Tibial artery (tissue), 4 donors: ENCODE measurements around the gene FHOD3.
"Not testable (repeated sequence)": the region's sequence is repeated elsewhere in the genome, so short reads cannot be mapped to it uniquely, and the experiment has no call there.

Experiments used
- DNase-seq, 2 donors: peaks; one replicate each; pipeline ENCODE4 v3.0.0-alpha.2; 2019
- H3K27ac ChIP-seq, 2 donors: fragments of 200-600 bp; sonication (generic) in 1 of 2; 1 replicate in 1 of 2; 2 replicates in 1 of 2; pipeline ENCODE4 v1.5.1; 2018 to 2019; ENCODE audit warnings: mild to moderate bottlenecking in 1 of 2
- H3K27me3 ChIP-seq, 2 donors: fragments of 200-600 bp; sonication (generic) in 1 of 2; one replicate each; pipeline versions ENCODE4 v1.5.1 to v1.6.0; 2016 to 2019
- H3K36me3 ChIP-seq, 3 donors: fragments of 200-600 bp; sonication (generic) in 2 of 3; one replicate each; pipeline ENCODE4 v1.5.1; 2016 to 2019; ENCODE audit warnings: mild to moderate bottlenecking in 2 of 3
- H3K4me1 ChIP-seq, 4 donors: fragments of 200-600 bp; sonication (generic) in 2 of 4; 1 replicate in 3 of 4; 2 replicates in 1 of 4; pipeline ENCODE4 v1.5.1; 2016 to 2019
- H3K4me3 ChIP-seq, 2 donors: fragments of 200-600 bp; sonication (generic) in 1 of 2; 1 replicate in 1 of 2; 2 replicates in 1 of 2; pipeline ENCODE4 v1.5.1; 2018 to 2019; ENCODE audit warnings: mild to moderate bottlenecking in 2 of 2
- H3K9me3 ChIP-seq, 3 donors: fragments of 200-600 bp; sonication (generic) in 1 of 3; one replicate each; pipeline ENCODE4 v1.5.1; 2016 to 2019
- CTCF ChIP-seq, 2 experiments: fragments of 200-600 bp in 1 of 2; fragments of 450-650 bp in 1 of 2; IDR thresholded peaks; one replicate each; pipeline ENCODE4 v1.5.1; 2017 to 2019; ENCODE audit warnings: antibody characterized with exemption in 2 of 2, mild to moderate bottlenecking in 1 of 2, moderate library complexity in 1 of 2
- intact Hi-C: fragments of 100-400 bp; cut with DNase I; formaldehyde crosslinking; loops from one replicate; pipeline ENCODE4 v1.15.0; 2023; ENCODE audit warnings: low total_unique reads

FHOD3 gene

GRCh38 chr18:36543030-36543429, 245.5 kb downstream of the FHOD3 start:
- DNase-seq, result no peak
- Histone ChIP-seq H3K9me3 (no peaks in the 10 kb centered on the region), H3K27me3 (no peaks in the 10 kb centered on the region), H3K36me3 (no peaks in the 10 kb centered on the region), H3K4me3 (no peak overlapping the region), H3K4me1 (peaks cover 0 to 38% (median 10%) of the 10 kb centered on the region in 4 donors), H3K27ac (peak overlapping the region; percentile 75 to 77)
- intact Hi-C loops, result no loop called here
- TF ChIP-seq CTCF (IDR thresholded peaks at IDR 0.05), result no peak

- Histone ChIP-seq H3K27ac (peak overlapping the region; percentile 75 to 77), H3K4me3 (peak overlapping the region in 1 of 2 donors; percentile 6), H3K4me1 (peaks cover 0 to 38% (median 10%) of the 10 kb centered on the region in 4 donors), H3K9me3 (no peaks in the 10 kb centered on the region), H3K27me3 (no peaks in the 10 kb centered on the region), H3K36me3 (no peaks in the 10 kb centered on the region)
- TF ChIP-seq CTCF (IDR thresholded peaks at IDR 0.05), result no peak
- DNase-seq, result peak; percentile 57 to 92
- intact Hi-C loops, result no loop called here
Measured at GRCh38 chr18:36543991-36544725, 246.6 kb downstream of the FHOD3 start.

GRCh38 chr18:36545821-36546427, 248.4 kb downstream of the FHOD3 start:
- H3K36me3 ChIP-seq, result no peaks in the 10 kb centered on the region
- peaks cover 0 to 38% (median 10%) of the 10 kb centered on the region in 4 donors for H3K4me1 ChIP-seq
- H3K27me3 ChIP-seq, result no peaks in the 10 kb centered on the region
- peak overlapping the region in 1 of 2 donors; percentile 5 for H3K27ac ChIP-seq
- TF ChIP-seq CTCF (IDR thresholded peaks at IDR 0.05), result no peak
- no peak overlapping the region for H3K4me3 ChIP-seq
- no peak for DNase-seq
- intact Hi-C loops, result no loop called here
- H3K9me3 ChIP-seq, result no peaks in the 10 kb centered on the region

GRCh38 chr18:36546876-36547275, 249.4 kb downstream of the FHOD3 start:
- Histone ChIP-seq H3K4me3 (no peak overlapping the region), H3K9me3 (no peaks in the 10 kb centered on the region), H3K27ac (no peak overlapping the region), H3K36me3 (no peaks in the 10 kb centered on the region), H3K4me1 (peaks cover 0 to 38% (median 10%) of the 10 kb centered on the region in 4 donors), H3K27me3 (no peaks in the 10 kb centered on the region)
- intact Hi-C loops, result no loop called here
- no peak for DNase-seq
- no peak for TF ChIP-seq CTCF (IDR thresholded peaks at IDR 0.05)

GRCh38 chr18:36547544-36547943, 250.0 kb downstream of the FHOD3 start:
- H3K4me1 ChIP-seq, result peaks cover 0 to 36% (median 10%) of the 10 kb centered on the region in 4 donors
- no peaks in the 10 kb centered on the region for H3K9me3 ChIP-seq
- H3K36me3 ChIP-seq, result no peaks in the 10 kb centered on the region
- no peak overlapping the region for H3K27ac ChIP-seq
- DNase-seq, result no peak
- intact Hi-C loops, result no loop called here
- no peak for TF ChIP-seq CTCF (IDR thresholded peaks at IDR 0.05)
- H3K4me3 ChIP-seq, result no peak overlapping the region
- H3K27me3 ChIP-seq, result no peaks in the 10 kb centered on the region

GRCh38 chr18:36551274-36551673, 253.8 kb downstream of the FHOD3 start:
- H3K27ac ChIP-seq, H3K4me1 ChIP-seq, DNase-seq, H3K27me3 ChIP-seq, H3K9me3 ChIP-seq, H3K36me3 ChIP-seq, H3K4me3 ChIP-seq, intact Hi-C loops: not testable (repeated sequence)
